ENCODE results near the gene FSCN2. TPM values are rescaled to one million over a fixed set of nuclear protein-coding genes. Genes with fewer than 3 reads are reported as not detected.
A peak's percentile ranks its signal among the peaks of the same experiment; 100 is the strongest.

The FSCN2 gene
- total and polyA plus RNA-seq, 2 of the 4 experiments (the other 2 are of a cell fraction), result 0.18 to 0.84 TPM

GRCh38 chr17:81487487-81488275 is 40.5 kb upstream of the FSCN2 start:
- ATAC-seq (ENCODE audit: low read depth) (peak; percentile 88), DNase-seq (peak; percentile 60)
- BruUV-seq (replicated peaks), result no TSS peak
- in situ Hi-C loops (cut with MboI; ENCODE audit: low sequenced_read_pairs) (no loop called here), intact Hi-C loops (cut with micrococcal nuclease) (no loop called here), dilution Hi-C loops (cut with HindIII; ENCODE audit: low sequenced_read_pairs, unreplicated experiment) (no loop called here)
- H3K4ac ChIP-seq (ENCODE audit: low read depth, low read length), result peak overlapping the region; percentile 98
- peak overlapping the region; percentile 95 for H3K23ac ChIP-seq (ENCODE audit: low read depth, low read length)
- peak overlapping the region; percentile 90 for H4K91ac ChIP-seq (ENCODE audit: insufficient read depth, low read depth, low read length)
- peak overlapping the region; percentile 99 for H2AFZ ChIP-seq (replicated peaks; ENCODE audit: low read length, poor library complexity)
- H2BK5ac ChIP-seq (ENCODE audit: low read depth, low read length, poor library complexity, severe bottlenecking), result peak overlapping the region; percentile 64
- peak overlapping the region; percentile 98 for H3K14ac ChIP-seq (replicated peaks; ENCODE audit: low read depth, low read length)
- H3K27me3 ChIP-seq (ENCODE audit: control insufficient read depth, insufficient read depth, low read length), result peaks cover 7% of the 10 kb centered on the region; the same call in 1 of the 2 replicates
- H2BK120ac ChIP-seq (ENCODE audit: low read depth, low read length), result peak overlapping the region; percentile 68; the same call in 1 of the 2 replicates
- H2AK9ac ChIP-seq (replicated peaks; ENCODE audit: low read depth, low read length, poor library complexity), result peak overlapping the region; percentile 98
- H2BK20ac ChIP-seq (ENCODE audit: low read depth, low read length), result no peak overlapping the region
- peak overlapping the region; percentile 78 for H3K9ac ChIP-seq (ENCODE audit: low read depth, low read length)
- H3K79me1 ChIP-seq (ENCODE audit: low read depth in 1 of 2, low read length in 2 of 2), result peaks cover 2 to 3% of the 10 kb centered on the region in 2 experiments; a peak in 2 of 4 replicates
- no peak overlapping the region for H2BK15ac ChIP-seq (ENCODE audit: low read depth, low read length)
- WGBS, 2 experiments (ENCODE audit: extremely low coverage in 2 of 2, insufficient read length in 1 of 2), result 8% methylated on average over 50 of the region's 87 CpGs; no CpG with 5 or more reads in 1 of the 2 experiments
- H3K9me1 ChIP-seq (ENCODE audit: insufficient read depth, low read length), result peaks cover 2% of the 10 kb centered on the region; the same call in 1 of the 2 replicates
- peak overlapping the region; percentile 86 for H3K27ac ChIP-seq (ENCODE audit: insufficient read depth, low read length)
- H3K56ac ChIP-seq (ENCODE audit: extremely low read depth, insufficient read depth, low read length), result peak overlapping the region; percentile 14; the same call in 1 of the 2 replicates
- peak overlapping the region; percentile 65; the same call in 1 of the 2 replicates for H4K5ac ChIP-seq (ENCODE audit: low read depth, low read length)
- peak overlapping the region; percentile 5; the same call in 1 of the 2 replicates for H3K18ac ChIP-seq (ENCODE audit: low read depth, low read length)
- H3K36me3 ChIP-seq (ENCODE audit: control insufficient read depth, insufficient read depth, low read length), result no peaks in the 10 kb centered on the region
- CTCF ChIA-PET, result interaction anchor here (1.0 kb wide), 1 partner anchor 12 kb away, joined by 4 read pairs; no protein-coding TSS in a partner anchor
- H3K4me3 ChIP-seq (ENCODE audit: insufficient read depth, low read depth, low read length), result peak overlapping the region; percentile 54
- no peaks in the 10 kb centered on the region for H4K20me1 ChIP-seq (ENCODE audit: insufficient read depth, low read length)
- POLR2A ChIA-PET (ENCODE audit: unreplicated experiment), result no interaction called here
- peak overlapping the region; percentile 90 to 99 for H4K8ac ChIP-seq (ENCODE audit: low read depth in 2 of 2, low read length in 2 of 2)
- H3K9me3 ChIP-seq (ENCODE audit: control insufficient read depth, insufficient read depth, low read length), result no peaks in the 10 kb centered on the region
- peak overlapping the region; percentile 70 for H3K4me2 ChIP-seq (ENCODE audit: low read depth, low read length)
- H3K4me1 ChIP-seq (ENCODE audit: control insufficient read depth, insufficient read depth, low read length), result peaks cover 7% of the 10 kb centered on the region; the same call in 1 of the 2 replicates
- peak overlapping the region; percentile 92 for H2AK5ac ChIP-seq (ENCODE audit: low read depth, low read length)
- TF ChIP-seq FOS (IDR thresholded peaks at IDR 0.05; ENCODE audit: low read depth, low read length) (no peak), CHD1 (IDR thresholded peaks at IDR 0.05; ENCODE audit: low read depth, low read length) (no peak), RAD21 (IDR thresholded peaks at IDR 0.05; ENCODE audit: low read length) (no peak), MAZ (IDR thresholded peaks at IDR 0.05; ENCODE audit: borderline replicate concordance, low read depth, low read length) (peak; percentile 57; the same call in 1 of the 2 replicates), MXI1 (IDR thresholded peaks at IDR 0.05; ENCODE audit: borderline replicate concordance, low read depth, low read length) (0 out of 2 replicates have a peak, but pooled peaks have one; percentile 37), MAFK (IDR thresholded peaks at IDR 0.05; ENCODE audit: low read depth, low read length) (no peak), RFX5 (IDR thresholded peaks at IDR 0.05; ENCODE audit: low read depth, low read length) (no peak), NFE2L2 (IDR thresholded peaks at IDR 0.05; ENCODE audit: low read depth, low read length) (no peak), CEBPB (IDR thresholded peaks at IDR 0.05; ENCODE audit: low read depth, low read length) (no peak), RCOR1 (IDR thresholded peaks at IDR 0.05; ENCODE audit: insufficient replicate concordance, low read length) (no peak), BHLHE40 (IDR thresholded peaks at IDR 0.05; ENCODE audit: low read depth, low read length) (no peak), SMC3 (IDR thresholded peaks at IDR 0.05; ENCODE audit: low read depth, low read length) (no peak)
- TF ChIP-seq, protein P1, sequence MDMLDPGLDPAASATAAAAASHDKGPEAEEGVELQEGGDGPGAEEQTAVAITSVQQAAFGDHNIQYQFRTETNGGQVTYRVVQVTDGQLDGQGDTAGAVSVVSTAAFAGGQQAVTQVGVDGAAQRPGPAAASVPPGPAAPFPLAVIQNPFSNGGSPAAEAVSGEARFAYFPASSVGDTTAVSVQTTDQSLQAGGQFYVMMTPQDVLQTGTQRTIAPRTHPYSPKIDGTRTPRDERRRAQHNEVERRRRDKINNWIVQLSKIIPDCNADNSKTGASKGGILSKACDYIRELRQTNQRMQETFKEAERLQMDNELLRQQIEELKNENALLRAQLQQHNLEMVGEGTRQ (IDR thresholded peaks at IDR 0.05; ENCODE audit: low read depth, low read length), result no peak
- TF ChIP-seq, protein P2, sequence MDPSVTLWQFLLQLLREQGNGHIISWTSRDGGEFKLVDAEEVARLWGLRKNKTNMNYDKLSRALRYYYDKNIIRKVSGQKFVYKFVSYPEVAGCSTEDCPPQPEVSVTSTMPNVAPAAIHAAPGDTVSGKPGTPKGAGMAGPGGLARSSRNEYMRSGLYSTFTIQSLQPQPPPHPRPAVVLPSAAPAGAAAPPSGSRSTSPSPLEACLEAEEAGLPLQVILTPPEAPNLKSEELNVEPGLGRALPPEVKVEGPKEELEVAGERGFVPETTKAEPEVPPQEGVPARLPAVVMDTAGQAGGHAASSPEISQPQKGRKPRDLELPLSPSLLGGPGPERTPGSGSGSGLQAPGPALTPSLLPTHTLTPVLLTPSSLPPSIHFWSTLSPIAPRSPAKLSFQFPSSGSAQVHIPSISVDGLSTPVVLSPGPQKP (IDR thresholded peaks at IDR 0.05; ENCODE audit: borderline replicate concordance, low read depth, low read length), result no peak

All from IMR-90 (cell line).